ENCODE data around the gene MAPKAPK2. TPM values are rescaled to one million over a fixed set of nuclear protein-coding genes. Genes with fewer than 3 reads are reported as not detected.

The MAPKAPK2 gene
- total RNA-seq, 1 donor from 2014 or later = 77.7 TPM

- no peak for DNase-seq (ENCODE audit: low read depth, low spot score)
- no peak for TF ChIP-seq CTCF (conservative IDR thresholded peaks at IDR 0.05)
- no peak overlapping the region for H3K4me3 Mint-ChIP-seq
- peaks cover 37% of the 10 kb centered on the region for H3K27me3 Mint-ChIP-seq (ENCODE audit: low read depth)
- H3K9me3 Mint-ChIP-seq = no peaks in the 10 kb centered on the region
- no peak overlapping the region for H3K27ac Mint-ChIP-seq (ENCODE audit: unreplicated experiment)
- H3K36me3 Mint-ChIP-seq (ENCODE audit: low read depth) = no peaks in the 10 kb centered on the region
- peaks cover 25% of the 10 kb centered on the region for H3K4me1 Mint-ChIP-seq
These were observed 27.0 kb upstream of the MAPKAPK2 start for GRCh38 chr1:206657751-206658150.

- H3K36me3 Mint-ChIP-seq (ENCODE audit: low read depth) = no peaks in the 10 kb centered on the region
These were observed 26.3 kb upstream of the MAPKAPK2 start for GRCh38 chr1:206658264-206658980.

DNA sequence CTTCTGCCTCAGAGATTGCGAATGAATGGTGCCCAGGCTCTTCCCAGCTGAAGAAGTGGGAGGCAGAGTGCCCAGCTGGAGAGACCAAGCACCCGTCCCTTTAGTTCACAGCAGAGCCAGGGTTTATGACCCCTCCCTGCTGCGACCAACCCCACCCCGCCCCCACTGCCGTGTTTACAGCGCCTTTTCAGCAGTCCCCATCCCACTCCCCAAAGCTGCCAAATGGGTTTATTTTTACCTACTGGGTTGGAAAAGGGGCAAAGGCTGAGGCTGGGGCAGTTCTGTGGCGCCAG is 25.8 kb upstream of the MAPKAPK2 start:
- H3K4me3 Mint-ChIP-seq = no peak overlapping the region
- H3K27ac Mint-ChIP-seq (ENCODE audit: unreplicated experiment) = no peak overlapping the region
- H3K9me3 Mint-ChIP-seq = no peaks in the 10 kb centered on the region
- DNase-seq (ENCODE audit: low read depth, low spot score) = no peak
- TF ChIP-seq CTCF (conservative IDR thresholded peaks at IDR 0.05) = no peak
- peaks cover 30% of the 10 kb centered on the region for H3K4me1 Mint-ChIP-seq
- H3K36me3 Mint-ChIP-seq (ENCODE audit: low read depth) = no peaks in the 10 kb centered on the region
- H3K27me3 Mint-ChIP-seq (ENCODE audit: low read depth) = peaks cover 48% of the 10 kb centered on the region

More at GRCh38 chr1:206658264-206658980, 26.3 kb upstream of the MAPKAPK2 start:
- no peak overlapping the region for H3K27ac Mint-ChIP-seq (ENCODE audit: unreplicated experiment)
- DNase-seq (ENCODE audit: low read depth, low spot score) = peak; percentile 37
- H3K27me3 Mint-ChIP-seq (ENCODE audit: low read depth) = peaks cover 43% of the 10 kb centered on the region
- no peak overlapping the region for H3K4me3 Mint-ChIP-seq
- TF ChIP-seq CTCF (conservative IDR thresholded peaks at IDR 0.05) = peak; percentile 76
- H3K4me1 Mint-ChIP-seq = peaks cover 28% of the 10 kb centered on the region
- no peaks in the 10 kb centered on the region for H3K9me3 Mint-ChIP-seq

GRCh38 chr1:206660136-206660535 is 24.6 kb upstream of the MAPKAPK2 start:
- TF ChIP-seq CTCF (conservative IDR thresholded peaks at IDR 0.05) = no peak

GRCh38 chr1:206661161-206661820 is 23.4 kb upstream of the MAPKAPK2 start:
- H3K36me3 Mint-ChIP-seq (ENCODE audit: low read depth) = no peaks in the 10 kb centered on the region
- TF ChIP-seq CTCF (conservative IDR thresholded peaks at IDR 0.05) = no peak
- DNase-seq (ENCODE audit: low read depth, low spot score) = no peak
- H3K27me3 Mint-ChIP-seq (ENCODE audit: low read depth) = peaks cover 70% of the 10 kb centered on the region
- no peaks in the 10 kb centered on the region for H3K9me3 Mint-ChIP-seq
- H3K4me3 Mint-ChIP-seq = no peak overlapping the region
- H3K27ac Mint-ChIP-seq (ENCODE audit: unreplicated experiment) = no peak overlapping the region
- H3K4me1 Mint-ChIP-seq = peaks cover 23% of the 10 kb centered on the region

More at GRCh38 chr1:206660136-206660535, 24.6 kb upstream of the MAPKAPK2 start:
- no peak overlapping the region for H3K27ac Mint-ChIP-seq (ENCODE audit: unreplicated experiment)
- DNase-seq (ENCODE audit: low read depth, low spot score) = no peak
- H3K9me3 Mint-ChIP-seq = no peaks in the 10 kb centered on the region
- H3K27me3 Mint-ChIP-seq (ENCODE audit: low read depth) = peaks cover 61% of the 10 kb centered on the region
- peaks cover 23% of the 10 kb centered on the region for H3K4me1 Mint-ChIP-seq
- no peaks in the 10 kb centered on the region for H3K36me3 Mint-ChIP-seq (ENCODE audit: low read depth)
- H3K4me3 Mint-ChIP-seq = no peak overlapping the region

Data from neural crest cell (in vitro differentiated cells).